GM12891 (cell line): ENCODE data around the gene SPOPL.
"Not testable (repeated sequence)": the region's sequence is repeated elsewhere in the genome, so short reads cannot be mapped to it uniquely, and the experiment has no call there.

Source experiments
- PAX5 ChIP-seq: IDR thresholded peaks from 2 replicates; pipeline ENCODE4 v1.6.1; 2011; ENCODE audit warnings: low read length, moderate library complexity, mild to moderate bottlenecking; ENCODE audit not compliant: insufficient read depth, severe bottlenecking
- POLR2A ChIP-seq: IDR thresholded peaks from 2 replicates; pipeline ENCODE4 v1.6.1; 2011; ENCODE audit warnings: low read depth, low read length, control low read depth
- POLR2AphosphoS5 ChIP-seq: IDR thresholded peaks from 2 replicates; pipeline ENCODE4 v1.6.1; 2011; ENCODE audit warnings: low read depth, low read length, control low read depth
- POU2F2 ChIP-seq: IDR thresholded peaks from 2 replicates; pipeline ENCODE4 v1.6.1; 2011; ENCODE audit warnings: low read depth, mild to moderate bottlenecking, control low read depth, low read length, moderate library complexity
- SPI1 ChIP-seq: IDR thresholded peaks from 2 replicates; pipeline ENCODE4 v1.6.1; 2011; ENCODE audit warnings: low read depth, low read length, control low read depth
- TAF1 ChIP-seq: IDR thresholded peaks from 2 replicates; pipeline ENCODE4 v1.6.1; 2011; ENCODE audit warnings: low read depth, low read length, control low read depth

DNA sequence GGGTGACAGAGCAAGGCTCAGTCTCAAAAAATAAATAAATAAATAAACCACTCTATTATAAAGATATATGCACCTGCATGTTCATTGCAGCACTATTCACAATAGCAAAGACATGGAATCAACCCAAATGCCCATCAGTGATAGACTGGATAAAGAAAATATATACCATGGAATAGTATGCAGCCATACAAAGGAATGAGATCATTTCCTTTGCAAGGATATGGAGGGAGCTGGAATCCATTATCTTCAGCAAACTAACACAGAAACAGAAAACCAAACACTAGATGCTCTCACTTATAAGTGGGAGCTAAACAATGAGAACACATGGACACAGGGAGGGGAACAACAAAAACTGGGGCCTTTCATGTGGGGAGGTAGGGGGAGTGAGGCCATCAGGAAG, 18.8 kb upstream of the SPOPL start:
- not testable (repeated sequence) for TF ChIP-seq TAF1, POLR2A, POU2F2, POLR2AphosphoS5, SPI1, PAX5
